ENCODE data around the gene GPN2. TPM values are rescaled to one million over a fixed set of nuclear protein-coding genes. Genes with fewer than 3 reads are reported as not detected.

Gene GPN2
- total RNA-seq, 1 experiment from 2014 or later = 30.6 TPM

GRCh38 chr1:26910343-26911160 lies 20.5 kb upstream of the GPN2 start:
- no peak overlapping the region for H2AFZ ChIP-seq
- intact Hi-C loops (cut with micrococcal nuclease; ENCODE audit: unreplicated experiment) = no loop called here
- no peak overlapping the region for H3K4me2 ChIP-seq
- ChIA-PET POLR2A (ENCODE audit: unreplicated experiment) (no interaction called here), CTCF (interaction anchor here (0.6 kb wide), 1 partner anchor 1016 kb away, joined by 8 read pairs; no protein-coding TSS in a partner anchor)
- no TSS peak for BruUV-seq (replicated peaks)
- no peak overlapping the region for H3K4me3 ChIP-seq
- no peak for DNase-seq
- TF ChIP-seq EZH2 (IDR thresholded peaks at IDR 0.05; ENCODE audit: low read depth) = no peak
- no peak for TF ChIP-seq CTCF (conservative IDR thresholded peaks at IDR 0.05)
- no peaks in the 10 kb centered on the region for H3K9me3 ChIP-seq (ENCODE audit: insufficient read depth, low read depth)
- peaks cover 33% of the 10 kb centered on the region for H3F3A ChIP-seq (ENCODE audit: insufficient read depth, low read depth)
- H3K79me2 ChIP-seq (ENCODE audit: low read depth) = no peaks in the 10 kb centered on the region
- H3K27me3 ChIP-seq (ENCODE audit: insufficient read depth, low read depth) = no peaks in the 10 kb centered on the region
- H3K36me3 ChIP-seq (ENCODE audit: low read depth) = no peaks in the 10 kb centered on the region
- no peaks in the 10 kb centered on the region for H3K9me2 ChIP-seq (ENCODE audit: insufficient read depth)
- H3K27ac ChIP-seq = no peak overlapping the region
- peaks cover 16% of the 10 kb centered on the region for H3K4me1 ChIP-seq (replicated peaks; ENCODE audit: insufficient read depth)
- H4K20me1 ChIP-seq (ENCODE audit: insufficient read depth) = no peaks in the 10 kb centered on the region

GRCh38 chr1:26909951-26910342 lies 19.9 kb upstream of the GPN2 start:
- Histone ChIP-seq H3K9me3 (ENCODE audit: insufficient read depth, low read depth) (no peaks in the 10 kb centered on the region), H3K4me1 (replicated peaks; ENCODE audit: insufficient read depth) (peaks cover 16% of the 10 kb centered on the region), H4K20me1 (ENCODE audit: insufficient read depth) (no peaks in the 10 kb centered on the region), H3K27ac (no peak overlapping the region), H3K27me3 (ENCODE audit: insufficient read depth, low read depth) (no peaks in the 10 kb centered on the region), H3F3A (ENCODE audit: insufficient read depth, low read depth) (peaks cover 27% of the 10 kb centered on the region), H3K36me3 (ENCODE audit: low read depth) (no peaks in the 10 kb centered on the region), H3K79me2 (ENCODE audit: low read depth) (no peaks in the 10 kb centered on the region), H3K9me2 (ENCODE audit: insufficient read depth) (no peaks in the 10 kb centered on the region), H3K4me2 (no peak overlapping the region), H3K4me3 (no peak overlapping the region), H2AFZ (no peak overlapping the region)
- DNase-seq = no peak
- intact Hi-C loops (cut with micrococcal nuclease; ENCODE audit: unreplicated experiment) = no loop called here
- BruUV-seq (replicated peaks) = no TSS peak
- ChIA-PET POLR2A (ENCODE audit: unreplicated experiment) (no interaction called here), CTCF (interaction anchor here (0.6 kb wide), 1 partner anchor 1015 kb away, joined by 8 read pairs; no protein-coding TSS in a partner anchor)
- no peak for TF ChIP-seq EZH2 (IDR thresholded peaks at IDR 0.05; ENCODE audit: low read depth)
- no peak for TF ChIP-seq CTCF (conservative IDR thresholded peaks at IDR 0.05)

GRCh38 chr1:26907071-26907917 lies 17.2 kb upstream of the GPN2 start:
- CTCF ChIA-PET = no interaction called here
- POLR2A ChIA-PET (ENCODE audit: unreplicated experiment) = interaction anchor here (0.6 kb wide), 1 partner anchor 367 kb away, joined by 3 read pairs; no protein-coding TSS in a partner anchor
- BruUV-seq (replicated peaks) = no TSS peak
- H3K9me3 ChIP-seq (ENCODE audit: insufficient read depth, low read depth) = no peaks in the 10 kb centered on the region
- H4K20me1 ChIP-seq (ENCODE audit: insufficient read depth) = no peaks in the 10 kb centered on the region
- 0 out of 2 replicates have a peak, but pooled peaks cover 4% of the 10 kb centered on the region for H3K4me1 ChIP-seq (replicated peaks; ENCODE audit: insufficient read depth)
- H3F3A ChIP-seq (ENCODE audit: insufficient read depth, low read depth) = peaks cover 11% of the 10 kb centered on the region
- H2AFZ ChIP-seq = no peak overlapping the region
- no peak overlapping the region for H3K4me3 ChIP-seq
- TF ChIP-seq EZH2 (IDR thresholded peaks at IDR 0.05; ENCODE audit: low read depth) (no peak), CTCF (conservative IDR thresholded peaks at IDR 0.05) (no peak)
- no peak overlapping the region for H3K27ac ChIP-seq
- no peaks in the 10 kb centered on the region for H3K27me3 ChIP-seq (ENCODE audit: insufficient read depth, low read depth)
- peak; percentile 75 to 88 for DNase-seq
- intact Hi-C loops (cut with micrococcal nuclease; ENCODE audit: unreplicated experiment) = no loop called here
- no peaks in the 10 kb centered on the region for H3K9me2 ChIP-seq (ENCODE audit: insufficient read depth)
- no peaks in the 10 kb centered on the region for H3K79me2 ChIP-seq (ENCODE audit: low read depth)
- H3K4me2 ChIP-seq = no peak overlapping the region
- H3K36me3 ChIP-seq (ENCODE audit: low read depth) = no peaks in the 10 kb centered on the region

All from PC-9 (cell line).